Measurements from ENCODE around the gene ADRA2C.

GRCh38 chr4:3749081-3749480 is 17.1 kb upstream of the ADRA2C start:
- no peak for TF ChIP-seq CTCF (conservative IDR thresholded peaks at IDR 0.05; ENCODE audit: low read depth, low read length)
- no peak for TF ChIP-seq EZH2 (IDR thresholded peaks at IDR 0.05; ENCODE audit: low read length, unreplicated experiment)
